H1 (cell line): Measurements from ENCODE around the gene DYNC1I1. TPM values are rescaled to one million over a fixed set of nuclear protein-coding genes. Genes with fewer than 3 reads are reported as not detected.

Source experiments
- CTCF ChIA-PET: fragments of 300-600 bp; sonication (Branson Sonifier 250); formaldehyde crosslinking; loops from one replicate; lab custom pipeline; 2021; ENCODE audit not compliant: partially characterized antibody; lab: Charles Lee
- POLR2A ChIA-PET: fragments of 300-600 bp; sonication (Branson Sonifier 250); formaldehyde crosslinking; loops from one replicate; lab custom pipeline; 2021; ENCODE audit warnings: inconsistent platforms; ENCODE audit not compliant: partially characterized antibody; lab: Charles Lee
- DNase-seq, 2 experiments: peaks; one replicate each; pipeline versions ENCODE4 v3.0.0 to v3.0.0-alpha.2; 2010 to 2022; ENCODE audit warnings: low spot score in 2 of 2, low read depth in 1 of 2, mixed read lengths in 1 of 2
- FAIRE-seq: peaks from 2 replicates; lab custom pipeline; 2011; peaks lifted over from hg19 to GRCh38; lab: Jason Lieb, UNC
- H2AFZ ChIP-seq: 2 replicates; pipeline ENCODE4 v1.8.1; 2012; ENCODE audit warnings: low read length, inconsistent platforms
- H2AK5ac ChIP-seq: 2 replicates; pipeline ENCODE4 v1.6.1; 2013; ENCODE audit warnings: low read depth, low read length
- H2BK120ac ChIP-seq: replicated peaks from 2 replicates; pipeline ENCODE3; 2013; ENCODE audit warnings: low read depth, low read length, inconsistent platforms
- H2BK12ac ChIP-seq: 2 replicates; pipeline ENCODE4 v1.6.1; 2013; ENCODE audit warnings: low read depth, low read length
- H2BK15ac ChIP-seq: 2 replicates; pipeline ENCODE4 v1.6.1; 2013; ENCODE audit warnings: low read length
- H2BK20ac ChIP-seq: 2 replicates; pipeline ENCODE4 v1.6.1; 2013; ENCODE audit warnings: low read length
- H2BK5ac ChIP-seq: 2 replicates; pipeline ENCODE4 v1.6.1; 2013; ENCODE audit warnings: low read depth, low read length
- H3K14ac ChIP-seq: 2 replicates; pipeline ENCODE4 v1.6.1; 2013; ENCODE audit warnings: inconsistent platforms; ENCODE audit not compliant: insufficient read length
- H3K18ac ChIP-seq: 2 replicates; pipeline ENCODE4 v1.6.1; 2013; ENCODE audit warnings: low read length; ENCODE audit errors: extremely low read depth
- H3K23ac ChIP-seq: 2 replicates; pipeline ENCODE4 v1.6.1; 2013; ENCODE audit warnings: inconsistent platforms; ENCODE audit not compliant: insufficient read length
- H3K23me2 ChIP-seq: 2 replicates; pipeline ENCODE4 v1.6.1; 2013; ENCODE audit warnings: low read depth, low read length
- H3K27ac ChIP-seq: 2 replicates; pipeline ENCODE4 v1.6.1; 2011; ENCODE audit warnings: low read depth, low read length, inconsistent platforms
- H3K27me3 ChIP-seq, 4 experiments: replicated peaks in 1 of 4; 1 replicate in 1 of 4; 2 replicates in 3 of 4; pipeline versions ENCODE4 v1.6.1 to v1.8.1; 2011 to 2013; ENCODE audit warnings: low read length in 3 of 4, mild to moderate bottlenecking in 3 of 4, inconsistent platforms in 2 of 4, mixed read lengths in 2 of 4, moderate library complexity in 1 of 4; ENCODE audit not compliant: control insufficient read depth in 3 of 4, insufficient read depth in 3 of 4; ENCODE audit errors: extremely low read depth in 1 of 4
- H3K36me3 ChIP-seq, 4 experiments: 2 replicates each; pipeline versions ENCODE4 v1.6.1 to v1.8.1; 2011 to 2013; ENCODE audit warnings: mild to moderate bottlenecking in 4 of 4, low read length in 3 of 4, moderate library complexity in 2 of 4, control low read depth in 1 of 4, inconsistent platforms in 1 of 4; ENCODE audit not compliant: insufficient read depth in 4 of 4, control insufficient read depth in 2 of 4
- H3K4ac ChIP-seq: replicated peaks from 2 replicates; pipeline ENCODE3; 2013; ENCODE audit warnings: low read length, low read depth, mixed read lengths, inconsistent platforms; ENCODE audit not compliant: insufficient read length
- H3K4me1 ChIP-seq, 4 experiments: replicated peaks in 1 of 4; 1 replicate in 1 of 4; 2 replicates in 3 of 4; pipeline versions ENCODE4 v1.6.1 to v1.8.1; 2011 to 2013; ENCODE audit warnings: low read length in 3 of 4, inconsistent platforms in 2 of 4, mixed read lengths in 1 of 4; ENCODE audit not compliant: insufficient read depth in 4 of 4, control insufficient read depth in 3 of 4
- H3K4me2 ChIP-seq, 2 experiments: 2 replicates each; pipeline versions ENCODE4 v1.6.1 to v1.8.1; 2011 to 2013; ENCODE audit warnings: low read depth in 2 of 2, low read length in 2 of 2, control low read depth in 1 of 2, inconsistent platforms in 1 of 2, mild to moderate bottlenecking in 1 of 2; ENCODE audit not compliant: insufficient read depth in 1 of 2
- H3K4me3 ChIP-seq, 4 experiments: fragments of 200-600, 300-600 bp in 1 of 4; sonication (generic), shearing (Covaris generic), sonication (Bioruptor Twin) in 1 of 4; 2 replicates each; pipeline versions ENCODE4 v1.5.1 to v1.8.1; 2011 to 2016; ENCODE audit warnings: low read length in 4 of 4, low read depth in 3 of 4, control low read depth in 2 of 4, inconsistent platforms in 2 of 4, mild to moderate bottlenecking in 2 of 4, mixed read lengths in 1 of 4, moderate library complexity in 1 of 4; ENCODE audit not compliant: insufficient read depth in 2 of 4; ENCODE audit errors: extremely low read depth in 1 of 4
- H3K56ac ChIP-seq: replicated peaks from 2 replicates; pipeline ENCODE3; 2013; ENCODE audit warnings: low read depth, mild to moderate bottlenecking, mixed read lengths, low read length, inconsistent platforms; ENCODE audit not compliant: insufficient read length
- H3K79me1 ChIP-seq: 2 replicates; pipeline ENCODE4 v1.6.1; 2013; ENCODE audit warnings: low read depth, low read length, control low read depth
- H3K79me2 ChIP-seq, 2 experiments: 2 replicates each; pipeline versions ENCODE4 v1.6.1 to v1.8.1; 2012 to 2013; ENCODE audit warnings: low read length in 2 of 2, mild to moderate bottlenecking in 2 of 2, inconsistent platforms in 1 of 2; ENCODE audit not compliant: insufficient read depth in 2 of 2, control insufficient read depth in 1 of 2
- H3K9ac ChIP-seq, 4 experiments: replicated peaks in 1 of 4; 1 replicate in 1 of 4; 2 replicates in 3 of 4; pipeline versions ENCODE4 v1.6.1 to v1.8.1; 2011 to 2013; ENCODE audit warnings: low read depth in 3 of 4, low read length in 3 of 4, control low read depth in 2 of 4, mild to moderate bottlenecking in 2 of 4, moderate library complexity in 2 of 4, inconsistent platforms in 1 of 4; ENCODE audit errors: extremely low read depth in 1 of 4
- H3K9me3 ChIP-seq, 2 experiments: 2 replicates each; pipeline versions ENCODE4 v1.6.1 to v1.8.1; 2012 to 2013; ENCODE audit warnings: mild to moderate bottlenecking in 2 of 2, moderate library complexity in 2 of 2, control low read depth in 1 of 2, inconsistent platforms in 1 of 2, low read depth in 1 of 2, low read length in 1 of 2, mixed read lengths in 1 of 2; ENCODE audit not compliant: insufficient read depth in 2 of 2
- H4K20me1 ChIP-seq, 2 experiments: replicated peaks in 1 of 2; 2 replicates each; pipeline versions ENCODE3 to v1.8.1; 2011 to 2013; ENCODE audit warnings: inconsistent platforms in 2 of 2, low read length in 2 of 2, mild to moderate bottlenecking in 1 of 2; ENCODE audit not compliant: insufficient read depth in 2 of 2, control insufficient read depth in 1 of 2
- H4K5ac ChIP-seq: 2 replicates; pipeline ENCODE4 v1.6.1; 2013; ENCODE audit warnings: low read length, low read depth, mixed read lengths, inconsistent platforms; ENCODE audit not compliant: insufficient read length
- H4K8ac ChIP-seq: 2 replicates; pipeline ENCODE4 v1.8.0; 2013; ENCODE audit warnings: mild to moderate bottlenecking, moderate library complexity, low read length, inconsistent platforms; ENCODE audit not compliant: insufficient read depth; ENCODE audit errors: extremely low read depth
- H4K91ac ChIP-seq: replicated peaks from 2 replicates; pipeline ENCODE3; 2013; ENCODE audit warnings: low read length, mixed read lengths, inconsistent platforms; ENCODE audit not compliant: insufficient read length
- ATF2 ChIP-seq: IDR thresholded peaks from 2 replicates; pipeline ENCODE4 v1.6.1; 2012; ENCODE audit warnings: low read length, inconsistent platforms
- BACH1 ChIP-seq: IDR thresholded peaks from 2 replicates; pipeline ENCODE4 v1.6.1; 2012; ENCODE audit warnings: low read length, improper control_type of control experiment
- CTBP2 ChIP-seq: IDR thresholded peaks from 2 replicates; pipeline ENCODE4 v1.7.0; 2011; ENCODE audit warnings: borderline replicate concordance, mild to moderate bottlenecking, moderate library complexity, mixed read lengths, low read length; ENCODE audit not compliant: insufficient read depth, insufficient read length
- HDAC2 ChIP-seq, 2 experiments: fragments of 300-600 bp in 1 of 2; sonication (generic) in 1 of 2; IDR thresholded peaks; 2 replicates each; pipeline ENCODE4 v1.6.1; 2011 to 2012; ENCODE audit warnings: low read depth in 2 of 2, low read length in 2 of 2, mild to moderate bottlenecking in 2 of 2, moderate library complexity in 2 of 2, borderline replicate concordance in 1 of 2, inconsistent platforms in 1 of 2
- RAD21 ChIP-seq, 2 experiments: IDR thresholded peaks in 1 of 2; conservative IDR thresholded peaks in 1 of 2; 2 replicates each; pipeline ENCODE4 v1.6.1; 2011; ENCODE audit warnings: low read depth in 2 of 2, low read length in 2 of 2, improper control_type of control experiment in 1 of 2, inconsistent platforms in 1 of 2, mild to moderate bottlenecking in 1 of 2, moderate library complexity in 1 of 2
- SAP30 ChIP-seq: fragments of 300-600 bp; sonication (generic); IDR thresholded peaks from 2 replicates; pipeline ENCODE4 v1.7.1; 2012; ENCODE audit warnings: low read length, moderate library complexity, mild to moderate bottlenecking, inconsistent platforms; ENCODE audit not compliant: insufficient read depth, insufficient replicate concordance
- SIRT6 ChIP-seq: IDR thresholded peaks from one replicate; pipeline ENCODE4 v1.7.1; 2012; ENCODE audit warnings: low read length, inconsistent platforms
- SIX5 ChIP-seq: IDR thresholded peaks from 2 replicates; pipeline ENCODE4 v1.6.1; 2011; ENCODE audit warnings: mild to moderate bottlenecking, low read depth, low read length
- SP1 ChIP-seq: IDR thresholded peaks from 2 replicates; pipeline ENCODE4 v1.6.1; 2011; ENCODE audit warnings: low read depth, low read length
- SRF ChIP-seq: IDR thresholded peaks from 2 replicates; pipeline ENCODE4 v1.6.1; 2011; ENCODE audit warnings: mild to moderate bottlenecking, low read depth, low read length, moderate library complexity
- TAF7 ChIP-seq: optimal IDR thresholded peaks from 2 replicates; pipeline ENCODE3; 2011; ENCODE audit warnings: low read depth, mild to moderate bottlenecking, inconsistent platforms, low read length, moderate library complexity, borderline replicate concordance
- TEAD4 ChIP-seq: IDR thresholded peaks from 2 replicates; pipeline ENCODE4 v1.6.1; 2012; ENCODE audit warnings: low read depth, low read length, inconsistent platforms, mixed read lengths
- WGBS, 2 experiments: shearing (Covaris generic) in 1 of 2; methylation state at CpG; one replicate each; pipeline versions ENCODE4 v1.1.6 to v1.1.7; 2013 to 2015; ENCODE audit warnings: low lambda C conversion rate in 2 of 2, mixed read lengths in 2 of 2, inconsistent platforms in 1 of 2, low coverage in 1 of 2, missing lambda C conversion rate in 1 of 2; ENCODE audit not compliant: insufficient replicate concordance in 2 of 2, insufficient coverage in 1 of 2, insufficient read length in 1 of 2; ENCODE audit errors: extremely low coverage in 1 of 2, missing lambda C conversion rate in 1 of 2; 5-methylcytosine and 5-hydroxymethylcytosine counted together
- polyA plus RNA-seq, 7 experiments: library from polyadenylated mRNA; depleted of rRNA in 3 of 7; stranded (reverse) in 5 of 7; unstranded in 2 of 7; fragments of >200 nt in 5 of 7; fragments of 200-250 nt in 2 of 7; gene quantifications; 1 replicate in 5 of 7; 2 replicates in 1 of 7; 4 replicates in 1 of 7; pipeline versions ENCODE4 v1.2.1 to v1.2.3, GENCODE V29; 2011 to 2013; ENCODE audit warnings: missing spikeins in 2 of 7, mixed read lengths in 2 of 7
- total RNA-seq: library from RNA; stranded (reverse); fragmentation: NEBNext Ultra II Directional; extraction: Animal tissue kit (Norgen Biotek cat#: 25700); gene quantifications from 2 replicates; pipeline ENCODE4 v1.2.1, GENCODE V29; 2021

Gene DYNC1I1
- total and polyA plus RNA-seq, 2 of the 8 experiments (the other 6 are each of a cell fraction or from before 2014, with no cell fraction given) = 0.45 to 0.58 TPM

- Histone ChIP-seq H3K4ac (no peak overlapping the region), H3K9me3 (no peaks in the 10 kb centered on the region), H3K36me3 (no peaks in the 10 kb centered on the region), H2AK5ac (no peak overlapping the region), H4K20me1 (no peaks in the 10 kb centered on the region), H3K4me2 (no peak overlapping the region), H3K23ac (no peak overlapping the region), H3K18ac (no peak overlapping the region), H3K56ac (no peak overlapping the region), H3K4me1 (no peaks in the 10 kb centered on the region), H4K91ac (no peak overlapping the region), H2BK20ac (no peak overlapping the region), H3K4me3 (no peak overlapping the region), H3K79me2 (no peaks in the 10 kb centered on the region), H2BK5ac (no peak overlapping the region), H3K14ac (no peak overlapping the region), H3K79me1 (no peaks in the 10 kb centered on the region), H3K23me2 (no peaks in the 10 kb centered on the region), H3K27ac (no peak overlapping the region), H2AFZ (no peak overlapping the region), H4K8ac (no peak overlapping the region), H3K9ac (no peak overlapping the region), H4K5ac (no peak overlapping the region), H2BK12ac (no peak overlapping the region), H2BK15ac (no peak overlapping the region), H2BK120ac (no peak overlapping the region), H3K27me3 (no peaks in the 10 kb centered on the region)
- DNase-seq = no peak
- WGBS, 2 experiments = 94% methylated on average over 4 of the region's 4 CpGs; no CpG with 5 or more reads in 1 of the 2 experiments
- FAIRE-seq = no peak
- CTCF ChIA-PET = interaction anchor here (1.2 kb wide), 1 partner anchor 122 kb away, joined by 3 read pairs; no protein-coding TSS in a partner anchor
- POLR2A ChIA-PET = no interaction called here
- TF ChIP-seq ATF2 = no peak
- no peak for TF ChIP-seq HDAC2 (IDR thresholded peaks at IDR 0.05; ENCODE audit: borderline replicate concordance in 1 of 2, low read depth in 2 of 2, low read length in 2 of 2)
- no peak for TF ChIP-seq SAP30
- no peak for TF ChIP-seq SP1
- TF ChIP-seq SIRT6 = no peak
- no peak for TF ChIP-seq RAD21 (IDR thresholded peaks at IDR 0.05 in 1 of 2, conservative IDR thresholded peaks at IDR 0.05 in 1 of 2; ENCODE audit: low read depth in 2 of 2, low read length in 2 of 2)
- TF ChIP-seq SRF = no peak
- no peak for TF ChIP-seq TEAD4
- TF ChIP-seq BACH1 = no peak
- no peak for TF ChIP-seq TAF7
- no peak for TF ChIP-seq CTBP2
- no peak for TF ChIP-seq SIX5
Observed at GRCh38 chr7:96021568-96021967, 249.2 kb downstream of the DYNC1I1 start.
